HFF-Myc (cell line): ENCODE results near the gene CELF4.

Experiments used
- DNase-seq: peaks from one replicate; pipeline ENCODE4 v3.0.0-alpha.2; 2011; ENCODE audit warnings: low read depth; ENCODE audit errors: extremely low read depth
- H3K4me3 ChIP-seq: replicated peaks from 2 replicates; pipeline ENCODE4 v1.5.1; 2011; ENCODE audit warnings: low read depth, mild to moderate bottlenecking, control low read depth, low read length
- TF ChIP-seq, protein P1 (sequence below): IDR thresholded peaks from 2 replicates; pipeline ENCODE4 v1.5.1; 2012; ENCODE audit warnings: mild to moderate bottlenecking, low read depth, low read length, control low read depth; ENCODE audit errors: missing control alignments

CELF4 gene

DNA sequence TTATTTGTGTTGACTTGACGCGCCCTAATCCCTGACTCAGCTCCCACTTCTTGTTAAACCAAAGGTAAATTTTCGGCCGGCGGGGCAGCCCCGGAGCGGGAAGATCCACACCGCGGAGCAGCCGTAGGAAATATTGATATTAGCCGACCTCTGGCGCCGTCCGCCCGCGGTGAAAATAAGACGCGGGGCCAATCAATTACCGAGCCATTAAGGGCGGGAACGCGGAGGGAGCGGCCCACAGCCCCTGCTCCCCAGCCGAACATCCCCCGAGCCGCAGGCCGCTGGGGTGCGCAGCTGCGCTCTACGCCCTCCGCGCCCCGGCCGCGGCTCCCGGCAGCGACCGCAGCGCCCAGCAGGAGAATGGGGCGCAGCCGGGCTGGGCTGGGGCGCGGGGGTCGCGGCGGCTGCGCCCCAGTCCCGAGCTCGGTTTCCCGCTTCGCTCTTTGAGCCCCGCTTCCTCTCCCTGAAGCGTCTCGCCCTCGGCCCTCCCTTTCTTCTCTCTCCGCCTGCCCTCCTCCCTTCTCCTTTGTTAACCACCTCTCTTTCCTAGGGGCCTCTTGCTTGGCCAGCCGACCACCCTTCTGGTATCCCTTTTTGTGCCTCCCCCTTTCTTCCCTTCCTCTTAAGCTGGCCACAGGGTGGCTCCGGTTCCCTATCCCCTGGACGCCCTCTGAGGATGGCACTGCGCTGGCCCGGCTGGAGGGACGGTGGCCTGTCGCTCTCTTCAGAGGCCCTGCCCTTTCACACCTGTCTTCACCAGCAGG is 40.9 kb downstream of the CELF4 start:
- DNase-seq = no peak

DNA sequence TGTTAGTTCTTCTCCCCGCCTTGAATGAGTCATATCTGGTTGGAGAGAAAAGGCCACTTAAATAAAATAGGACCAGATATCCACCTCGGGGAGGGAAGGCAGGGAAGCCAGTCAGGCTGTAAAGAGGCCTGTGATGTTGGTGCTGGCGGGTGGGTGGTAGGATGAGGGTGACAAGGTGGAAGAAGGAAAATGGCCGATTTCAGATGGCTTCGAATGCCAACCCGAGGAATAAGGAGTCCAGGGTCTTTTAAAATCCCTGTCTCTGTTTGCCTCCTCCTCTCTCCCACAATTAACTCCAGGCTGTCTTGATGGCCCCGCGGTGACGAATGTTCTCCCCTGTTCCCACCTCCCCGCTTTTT is 41.5 kb downstream of the CELF4 start:
- no peak overlapping the region for H3K4me3 ChIP-seq

More for the DNA sequence above, 40.9 kb downstream of the CELF4 start:
- no peak overlapping the region for H3K4me3 ChIP-seq
- TF ChIP-seq, protein P1, sequence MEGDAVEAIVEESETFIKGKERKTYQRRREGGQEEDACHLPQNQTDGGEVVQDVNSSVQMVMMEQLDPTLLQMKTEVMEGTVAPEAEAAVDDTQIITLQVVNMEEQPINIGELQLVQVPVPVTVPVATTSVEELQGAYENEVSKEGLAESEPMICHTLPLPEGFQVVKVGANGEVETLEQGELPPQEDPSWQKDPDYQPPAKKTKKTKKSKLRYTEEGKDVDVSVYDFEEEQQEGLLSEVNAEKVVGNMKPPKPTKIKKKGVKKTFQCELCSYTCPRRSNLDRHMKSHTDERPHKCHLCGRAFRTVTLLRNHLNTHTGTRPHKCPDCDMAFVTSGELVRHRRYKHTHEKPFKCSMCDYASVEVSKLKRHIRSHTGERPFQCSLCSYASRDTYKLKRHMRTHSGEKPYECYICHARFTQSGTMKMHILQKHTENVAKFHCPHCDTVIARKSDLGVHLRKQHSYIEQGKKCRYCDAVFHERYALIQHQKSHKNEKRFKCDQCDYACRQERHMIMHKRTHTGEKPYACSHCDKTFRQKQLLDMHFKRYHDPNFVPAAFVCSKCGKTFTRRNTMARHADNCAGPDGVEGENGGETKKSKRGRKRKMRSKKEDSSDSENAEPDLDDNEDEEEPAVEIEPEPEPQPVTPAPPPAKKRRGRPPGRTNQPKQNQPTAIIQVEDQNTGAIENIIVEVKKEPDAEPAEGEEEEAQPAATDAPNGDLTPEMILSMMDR = no peak

DNA sequence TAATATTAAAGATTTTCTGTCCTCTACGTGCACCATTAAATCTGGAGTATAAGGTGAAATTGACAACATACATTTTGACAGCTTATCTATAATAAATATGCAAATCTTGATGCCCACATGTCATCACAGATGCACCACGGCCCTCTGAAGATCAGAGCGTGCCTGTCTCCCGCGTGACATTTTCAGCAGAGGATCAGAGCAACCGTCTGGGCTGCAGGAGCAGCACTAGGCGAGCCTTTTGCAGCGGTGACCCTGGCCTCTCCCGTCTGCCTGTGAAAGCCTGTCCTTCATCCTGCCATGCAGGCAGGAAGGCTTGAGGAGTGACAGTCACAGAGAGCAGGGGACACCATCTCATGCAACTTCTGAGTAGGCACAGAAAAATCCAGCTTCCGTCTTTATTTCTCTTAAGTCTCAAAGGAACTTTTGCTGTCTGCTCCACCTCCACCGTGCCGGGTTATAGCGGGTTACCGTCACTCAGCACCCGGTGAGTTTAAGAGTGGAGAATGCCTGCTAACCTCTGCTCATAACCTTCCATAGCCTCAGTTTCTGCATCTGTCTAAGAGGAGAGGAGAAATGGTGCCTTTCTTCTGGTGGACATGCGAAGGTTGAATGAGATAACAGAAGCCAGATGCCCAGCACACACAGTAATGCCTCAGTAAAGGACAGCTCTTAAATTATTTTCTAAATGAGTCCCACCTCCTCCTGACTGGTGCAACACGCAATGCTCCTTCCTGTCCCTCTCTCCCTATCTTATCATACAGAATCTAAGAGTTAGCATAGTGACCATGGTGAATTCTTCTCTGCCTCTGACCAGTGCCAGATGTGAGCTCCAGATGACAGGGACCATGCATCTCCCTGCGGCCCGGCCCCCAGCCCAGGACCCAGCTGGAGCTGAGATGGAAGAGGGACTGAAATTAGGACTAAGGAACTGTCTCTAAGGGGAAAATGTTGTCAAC is 43.8 kb downstream of the CELF4 start:
- DNase-seq = no peak
- H3K4me3 ChIP-seq = no peak overlapping the region
- TF ChIP-seq, protein P1 = no peak

More for the DNA sequence above, 41.5 kb downstream of the CELF4 start:
- TF ChIP-seq, protein P1 = no peak
- DNase-seq = no peak

DNA sequence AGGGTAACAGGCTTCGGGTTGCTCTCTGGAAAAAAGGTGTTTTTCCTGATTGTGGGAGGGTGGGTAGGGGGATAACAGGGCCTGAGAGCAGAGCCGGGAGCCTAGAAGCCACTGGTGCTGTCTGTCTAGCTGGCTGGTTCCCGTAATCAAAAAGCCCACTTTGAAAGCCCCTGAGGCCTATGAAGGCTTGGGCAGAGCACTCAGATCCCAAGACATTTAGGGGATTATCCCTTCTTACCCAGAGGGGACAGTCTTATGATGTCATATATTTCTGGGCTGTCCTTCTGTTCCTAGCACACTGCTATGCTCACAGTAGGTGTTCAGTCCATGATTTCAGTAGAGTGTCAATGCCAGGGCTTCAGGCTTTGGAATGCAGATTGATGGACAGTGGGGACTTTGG is 45.1 kb downstream of the CELF4 start:
- H3K4me3 ChIP-seq = no peak overlapping the region
- no peak for DNase-seq
- TF ChIP-seq, protein P1 = no peak

DNA sequence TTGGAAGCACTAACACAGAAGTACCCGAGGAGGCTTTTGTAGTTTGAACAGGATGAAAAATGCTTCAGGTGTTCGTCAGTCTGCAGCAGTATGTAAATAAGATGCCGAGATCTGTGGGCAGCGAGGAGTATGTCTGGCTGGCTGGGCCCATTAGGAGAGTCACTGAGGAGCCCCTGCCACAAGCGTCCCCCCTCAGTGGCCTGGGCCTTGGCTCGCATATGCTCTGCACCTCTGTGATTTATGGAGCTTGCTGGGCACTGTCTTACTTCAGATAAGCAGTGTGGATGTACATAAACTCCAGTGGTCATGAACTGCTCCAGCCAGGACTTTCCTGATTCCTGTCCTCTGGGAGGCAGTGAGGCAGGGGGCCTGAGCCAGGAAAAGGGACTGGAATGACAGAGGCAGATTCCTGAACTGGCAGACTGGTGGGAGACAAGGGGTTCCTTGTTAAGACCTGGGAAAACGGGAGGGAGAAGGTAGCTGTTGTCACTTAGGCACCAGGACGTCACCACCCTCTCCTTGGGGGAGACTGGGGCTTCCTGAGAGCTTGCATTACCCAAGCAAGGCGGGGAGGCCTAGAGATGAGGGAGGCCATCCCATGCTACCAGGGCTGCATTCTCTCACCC is 46.0 kb downstream of the CELF4 start:
- H3K4me3 ChIP-seq = no peak overlapping the region
- no peak for DNase-seq
- TF ChIP-seq, protein P1 = no peak

DNA sequence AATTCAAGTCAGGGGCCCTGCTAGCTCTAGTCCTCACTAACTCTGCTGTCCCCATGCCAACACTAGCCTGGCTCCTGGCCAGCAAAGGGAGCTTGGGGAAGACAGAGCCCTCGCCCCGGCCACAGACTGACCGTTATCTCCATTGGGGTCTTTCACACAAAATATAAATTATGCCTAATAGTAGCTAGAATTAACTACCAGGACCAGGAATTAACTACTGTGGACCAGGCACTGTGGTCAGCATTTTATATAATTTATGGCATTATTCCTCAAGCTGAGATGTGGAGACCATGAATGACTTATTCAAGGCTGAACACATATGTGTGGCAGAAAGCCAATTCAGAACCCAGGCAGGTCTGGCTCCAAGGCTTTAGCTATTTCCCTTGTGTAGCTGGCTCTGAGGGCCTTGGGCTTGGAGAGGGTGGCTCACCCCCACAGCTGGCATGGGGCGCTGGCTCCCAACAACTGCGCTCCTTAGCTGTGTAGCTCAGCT is 49.2 kb downstream of the CELF4 start:
- no peak overlapping the region for H3K4me3 ChIP-seq
- DNase-seq = no peak
- TF ChIP-seq, protein P1 = no peak
